LoVo (cell line): Measurements from ENCODE around the gene HSPA12B.
A peak's percentile ranks its signal among the peaks of the same experiment; 100 is the strongest.

Experiments used
- DNase-seq: peaks from one replicate; pipeline ENCODE4 v3.0.0-alpha.2; 2016; ENCODE audit warnings: low spot score

HSPA12B gene

DNA sequence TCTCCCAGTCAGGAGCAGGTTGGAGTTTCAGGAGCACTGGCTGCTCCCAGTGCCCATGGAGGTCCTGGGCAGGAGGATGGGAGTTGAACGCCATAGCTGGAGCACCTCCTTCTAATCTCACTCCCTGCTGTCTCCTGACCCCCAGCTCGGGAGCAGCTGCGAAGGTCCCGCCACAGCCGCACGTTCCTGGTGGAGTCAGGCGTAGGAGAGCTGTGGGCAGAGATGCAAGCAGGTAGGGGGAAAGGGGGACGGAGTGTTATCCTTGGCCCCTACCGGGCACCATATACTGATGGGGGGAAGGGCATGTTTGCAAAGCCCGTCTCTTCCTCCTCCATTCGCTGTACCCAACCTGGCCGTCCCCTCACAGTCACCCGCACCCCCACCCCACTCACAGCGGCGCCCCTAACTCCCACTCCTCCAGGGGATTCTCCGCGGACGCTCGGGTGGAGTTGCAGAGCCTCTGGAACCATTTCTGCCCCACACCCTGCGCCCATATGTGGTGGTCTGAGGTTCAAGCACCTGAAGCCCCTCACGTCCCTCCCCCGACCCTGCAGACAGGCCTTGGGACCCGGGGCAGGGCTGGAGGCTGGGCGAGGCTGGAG lies 16.7 kb downstream of the HSPA12B start:
- no peak for DNase-seq

DNA sequence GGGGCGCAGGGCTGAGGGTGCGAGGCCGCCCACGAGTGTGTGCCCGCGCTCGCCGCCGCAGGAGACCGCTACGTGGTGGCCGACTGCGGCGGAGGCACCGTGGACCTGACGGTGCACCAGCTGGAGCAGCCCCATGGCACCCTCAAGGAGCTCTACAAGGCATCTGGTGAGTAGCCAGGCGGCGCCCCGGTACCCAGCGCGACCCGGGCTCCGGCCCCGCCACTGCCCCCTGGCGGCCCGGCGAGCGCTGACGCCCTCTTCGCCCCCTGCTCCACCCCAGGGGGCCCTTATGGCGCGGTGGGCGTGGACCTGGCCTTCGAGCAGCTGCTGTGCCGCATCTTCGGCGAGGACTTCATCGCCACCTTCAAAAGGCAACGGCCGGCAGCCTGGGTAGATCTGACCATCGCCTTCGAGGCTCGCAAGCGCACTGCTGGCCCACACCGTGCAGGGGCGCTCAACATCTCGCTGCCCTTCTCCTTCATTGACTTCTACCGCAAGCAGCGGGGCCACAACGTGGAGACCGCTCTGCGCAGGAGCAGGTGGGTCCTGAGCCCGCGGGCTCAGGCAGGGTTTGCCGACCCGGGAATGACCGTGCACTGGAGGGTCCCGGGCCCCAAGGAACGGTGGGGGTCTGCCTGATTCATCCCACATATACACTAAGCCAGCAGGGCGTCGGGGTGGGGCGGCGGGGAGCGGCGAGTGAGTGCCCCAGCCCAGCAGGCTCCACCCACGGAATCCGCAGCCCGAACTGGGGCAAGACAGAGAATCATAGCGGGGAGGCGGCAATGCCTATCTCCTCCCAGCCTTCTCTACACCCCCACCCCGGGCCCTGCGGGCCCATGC lies 17.4 kb downstream of the HSPA12B start:
- DNase-seq: no peak

DNA sequence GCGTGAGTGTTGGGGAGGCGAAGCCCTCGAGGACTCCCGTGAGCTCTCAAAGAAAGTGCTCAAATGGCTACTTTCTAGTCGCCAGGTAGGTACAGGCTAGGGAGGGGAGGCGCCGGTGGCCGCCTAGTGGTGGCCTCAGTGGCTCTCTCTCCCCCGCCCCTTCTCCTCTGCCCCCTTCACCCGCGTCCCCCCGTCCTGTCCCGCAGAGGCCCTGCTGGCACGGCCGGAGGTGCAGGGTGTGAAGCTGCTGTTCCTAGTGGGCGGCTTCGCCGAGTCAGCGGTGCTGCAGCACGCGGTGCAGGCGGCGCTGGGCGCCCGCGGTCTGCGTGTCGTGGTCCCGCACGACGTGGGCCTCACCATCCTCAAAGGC lies 18.8 kb downstream of the HSPA12B start:
- no peak for DNase-seq

DNA sequence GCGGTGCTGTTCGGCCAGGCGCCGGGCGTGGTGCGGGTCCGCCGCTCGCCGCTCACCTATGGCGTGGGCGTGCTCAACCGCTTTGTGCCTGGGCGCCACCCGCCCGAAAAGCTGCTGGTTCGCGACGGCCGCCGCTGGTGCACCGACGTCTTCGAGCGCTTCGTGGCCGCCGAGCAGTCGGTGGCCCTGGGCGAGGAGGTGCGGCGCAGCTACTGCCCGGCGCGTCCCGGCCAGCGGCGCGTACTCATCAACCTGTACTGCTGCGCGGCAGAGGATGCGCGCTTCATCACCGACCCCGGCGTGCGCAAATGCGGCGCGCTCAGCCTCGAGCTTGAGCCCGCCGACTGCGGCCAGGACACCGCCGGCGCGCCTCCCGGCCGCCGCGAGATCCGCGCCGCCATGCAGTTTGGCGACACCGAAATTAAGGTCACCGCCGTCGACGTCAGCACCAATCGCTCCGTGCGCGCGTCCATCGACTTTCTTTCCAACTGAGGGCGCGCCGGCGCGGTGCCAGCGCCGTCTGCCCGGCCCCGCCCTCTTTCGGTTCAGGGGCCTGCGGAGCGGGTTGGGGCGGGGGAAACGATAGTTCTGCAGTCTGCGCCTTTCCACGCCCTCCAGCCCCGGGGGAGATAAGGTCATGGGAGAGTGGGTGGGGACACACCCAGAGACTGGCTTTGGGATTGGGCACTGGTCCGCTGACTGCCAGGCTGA lies 19.3 kb downstream of the HSPA12B start:
- no peak for DNase-seq

DNA sequence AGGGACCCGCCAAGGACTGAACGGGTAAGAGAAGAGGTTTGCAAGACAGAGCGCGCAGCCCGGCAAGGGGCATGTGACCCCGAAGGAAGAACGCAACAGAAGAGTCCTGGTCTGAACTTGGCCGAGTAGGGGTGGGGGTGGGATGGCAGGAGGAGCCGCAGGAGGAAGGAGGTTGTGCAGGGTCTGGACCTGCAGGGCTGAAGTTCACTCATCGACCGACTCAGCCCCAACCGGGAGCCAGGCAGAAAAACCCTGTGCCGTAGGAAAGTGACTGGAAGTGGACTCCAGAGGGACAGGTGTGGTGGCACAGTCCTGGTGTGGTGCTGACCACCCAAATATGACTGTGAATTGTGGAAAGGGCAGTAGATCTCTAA lies 19.9 kb downstream of the HSPA12B start:
- DNase-seq: no peak

DNA sequence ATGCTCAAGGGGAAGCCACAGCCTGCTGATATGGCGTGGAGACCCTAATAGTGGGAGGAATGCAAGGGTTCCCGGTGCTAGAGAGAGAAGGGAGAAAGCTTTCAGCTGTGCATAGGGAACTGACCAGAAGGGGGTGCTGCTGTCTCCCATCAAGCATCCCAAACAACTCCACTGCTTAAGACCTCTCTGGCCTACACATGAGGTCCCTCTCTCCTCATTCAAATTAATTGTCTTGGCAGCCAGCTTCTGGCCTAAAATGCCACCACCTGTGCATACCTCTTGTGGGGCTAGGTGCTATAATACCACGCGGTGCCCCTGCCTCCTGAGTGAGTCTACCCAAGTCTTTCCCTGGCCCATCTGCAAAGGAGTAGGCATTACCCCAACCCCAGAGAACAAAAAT lies 20.6 kb downstream of the HSPA12B start:
- DNase-seq: peak; percentile 23

DNA sequence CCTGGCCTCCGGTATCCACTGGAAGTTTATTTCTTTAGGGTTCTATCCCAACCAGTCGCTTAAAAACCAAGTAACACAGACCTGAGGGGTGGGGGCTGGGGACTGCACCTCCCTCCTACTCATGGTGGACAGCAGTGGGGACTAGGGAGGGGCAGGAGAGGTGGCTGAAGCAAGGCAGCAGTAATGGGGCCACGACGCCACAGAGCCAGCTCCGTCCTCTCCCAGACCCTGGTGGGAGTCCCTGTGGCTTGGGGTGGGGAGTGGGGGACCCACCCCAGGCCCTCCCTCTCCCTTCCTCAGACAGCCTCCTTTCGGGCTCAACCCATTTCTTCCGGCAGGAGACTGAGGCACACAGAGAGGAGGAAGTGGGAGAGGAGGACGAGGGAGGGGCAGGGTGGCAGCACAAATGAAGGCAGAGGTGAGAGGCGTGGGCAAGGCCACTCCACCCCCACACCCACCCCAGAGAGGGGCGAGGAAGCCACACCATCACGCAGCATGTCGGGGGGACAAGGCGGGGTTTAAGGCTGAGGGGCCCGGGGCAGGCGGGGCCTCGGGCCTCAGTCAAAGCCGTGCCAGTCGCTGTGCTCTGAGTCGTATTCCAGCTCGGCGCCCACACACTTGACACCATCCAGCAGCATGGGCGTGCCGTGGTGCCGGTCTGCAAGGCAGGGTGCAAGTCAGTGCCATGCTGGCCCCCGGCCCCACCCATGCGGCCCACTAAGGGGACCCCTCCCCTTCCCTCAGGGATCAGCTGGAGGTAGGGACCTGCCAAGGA lies 21.2 kb downstream of the HSPA12B start:
- no peak for DNase-seq

DNA sequence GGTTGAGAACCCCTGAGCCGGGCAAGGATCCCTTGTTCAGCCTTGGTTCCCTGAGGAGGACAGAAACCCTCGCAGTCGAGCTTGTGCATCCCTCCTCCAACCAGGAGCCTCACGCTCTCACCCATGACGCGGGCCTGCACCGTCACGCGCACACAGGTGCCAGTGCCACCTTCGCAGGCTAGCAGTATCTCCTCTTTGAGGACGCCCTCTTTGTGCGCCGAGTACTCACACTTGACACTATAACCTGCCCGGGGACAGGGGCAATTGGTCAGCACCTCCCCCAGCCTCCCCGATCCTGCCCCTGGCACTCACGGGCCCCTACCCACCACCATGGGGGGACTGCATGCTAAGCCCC lies 21.8 kb downstream of the HSPA12B start:
- no peak for DNase-seq

DNA sequence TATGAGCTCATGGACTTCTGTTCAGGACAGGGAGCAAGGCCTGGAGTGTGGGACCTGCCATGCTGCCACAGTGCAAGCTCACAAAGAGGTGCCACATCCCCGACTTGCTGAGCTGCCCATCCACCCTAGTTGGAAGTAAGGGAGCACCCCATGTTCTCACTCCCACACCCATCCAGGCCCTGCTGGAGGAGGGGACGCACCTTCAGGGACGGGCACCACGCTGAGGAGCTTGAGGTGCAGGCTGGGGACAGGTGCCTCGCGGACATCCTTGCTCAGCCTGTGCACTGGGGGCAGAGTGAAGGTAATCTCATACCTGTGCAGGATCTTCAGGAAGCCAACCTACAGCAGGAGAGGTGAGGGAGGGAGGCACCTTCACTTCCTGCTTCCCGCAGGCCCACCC lies 22.8 kb downstream of the HSPA12B start:
- no peak for DNase-seq

DNA sequence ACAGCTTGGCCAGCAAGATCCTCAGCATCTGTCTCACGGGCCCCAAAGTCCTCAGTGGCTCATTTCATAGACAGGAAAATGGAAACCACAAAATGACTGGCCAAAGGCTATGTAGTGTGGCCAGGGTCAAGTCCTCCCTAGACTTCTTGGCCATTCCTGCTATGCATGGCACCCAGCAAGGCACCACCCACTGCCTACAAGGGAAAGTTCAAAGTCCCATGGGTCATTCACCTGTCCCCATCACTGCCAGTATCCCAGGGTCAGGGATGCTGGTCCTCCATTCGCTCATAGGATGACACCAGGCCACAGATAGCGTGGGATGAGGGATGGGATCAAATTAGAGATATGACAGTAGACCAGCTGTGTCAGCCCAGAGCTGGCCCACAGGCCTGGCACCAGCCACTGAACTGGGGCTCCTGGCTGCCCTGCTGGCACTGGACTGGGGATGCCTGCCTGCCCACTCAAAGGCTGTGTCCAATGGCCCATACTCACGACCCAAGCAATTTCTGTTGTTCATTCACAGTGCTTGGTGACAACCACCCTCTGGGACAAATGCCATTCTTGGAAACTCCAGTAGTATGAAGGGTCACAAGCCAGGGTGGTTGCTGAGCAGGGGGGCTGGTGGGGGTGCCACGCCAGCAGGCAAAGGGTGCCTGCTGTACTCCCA lies 23.5 kb downstream of the HSPA12B start:
- DNase-seq: no peak

DNA sequence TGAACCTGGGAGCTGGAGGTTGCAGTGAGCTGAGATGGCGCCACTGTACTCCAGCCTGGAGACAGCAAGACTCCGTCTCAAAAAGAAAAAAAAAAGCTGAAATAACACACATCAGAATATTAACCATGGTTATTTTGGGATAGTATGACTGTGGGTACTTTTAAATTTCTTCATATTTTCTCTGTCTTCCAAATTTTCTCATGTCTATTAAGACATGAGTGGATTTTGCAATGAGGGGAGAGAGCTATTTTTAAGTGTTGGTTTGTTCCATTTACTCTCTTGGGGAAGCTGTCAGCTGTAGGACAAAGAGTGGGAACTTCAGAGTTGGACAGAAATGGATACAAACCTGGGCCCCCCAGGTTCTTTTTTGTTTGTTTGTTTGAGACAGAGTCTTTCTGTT lies 24.8 kb downstream of the HSPA12B start:
- no peak for DNase-seq

DNA sequence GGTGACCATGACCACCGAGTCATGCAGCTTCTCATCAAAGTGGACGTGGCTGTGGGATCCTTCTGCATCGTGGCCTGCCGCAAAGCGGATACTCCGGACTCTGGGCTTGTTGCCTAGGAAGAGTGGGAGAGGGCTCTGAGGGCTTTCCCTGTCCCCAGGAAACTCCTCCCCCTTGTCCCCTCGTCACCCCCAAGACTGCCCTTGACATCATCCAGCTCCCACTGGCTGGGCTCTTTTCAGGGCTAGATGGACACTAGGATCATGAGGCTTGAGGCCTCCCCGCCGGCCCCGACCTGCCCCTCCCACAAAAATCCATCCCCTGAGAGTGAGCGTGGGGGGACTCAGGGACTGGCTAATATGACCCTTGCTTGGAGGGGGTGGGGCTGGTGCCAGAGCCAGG lies 26.1 kb downstream of the HSPA12B start:
- no peak for DNase-seq

DNA sequence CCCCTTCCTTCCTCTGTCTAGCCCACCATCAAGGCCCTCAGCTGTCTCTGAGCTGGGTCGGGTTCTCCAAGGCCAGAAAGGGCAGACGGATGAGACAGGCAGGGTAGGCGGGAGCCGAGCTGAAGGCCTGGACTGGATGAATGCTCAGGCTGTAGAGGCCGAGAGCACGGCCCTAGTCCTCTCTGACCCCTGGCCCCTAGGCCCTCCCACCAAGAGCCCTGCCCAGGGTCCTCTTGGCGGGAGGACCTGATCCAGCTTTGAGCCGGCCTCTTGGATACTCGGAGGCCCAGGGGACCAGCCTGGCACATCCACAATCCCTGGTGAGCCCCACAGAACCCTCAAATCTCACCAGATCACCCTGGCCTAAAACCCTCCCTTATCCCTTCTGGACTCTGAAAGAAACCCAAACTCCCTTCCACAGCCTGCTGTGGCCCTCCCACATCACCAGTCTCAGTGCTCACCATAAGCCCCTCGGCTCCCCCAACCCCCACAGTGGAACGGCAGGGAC lies 26.9 kb downstream of the HSPA12B start:
- DNase-seq: no peak

DNA sequence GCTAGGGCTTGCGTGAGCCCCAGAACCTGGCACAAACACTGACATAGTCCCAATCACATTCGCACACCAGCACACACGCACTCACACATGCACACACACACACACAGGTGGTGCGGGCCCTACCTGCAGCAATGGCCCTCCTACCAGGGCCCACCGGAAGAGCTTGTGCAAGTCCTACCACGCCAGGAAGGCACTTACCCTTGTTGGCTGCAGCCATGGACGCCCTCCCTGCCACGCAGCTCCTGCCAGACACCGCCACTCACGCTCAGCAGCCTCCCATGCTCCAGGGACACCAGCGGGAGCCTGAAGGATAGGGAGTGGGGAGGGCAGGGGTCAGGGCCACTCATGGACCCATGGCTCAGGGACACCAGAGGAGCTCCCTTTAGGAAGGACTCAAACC lies 27.4 kb downstream of the HSPA12B start:
- no peak for DNase-seq

DNA sequence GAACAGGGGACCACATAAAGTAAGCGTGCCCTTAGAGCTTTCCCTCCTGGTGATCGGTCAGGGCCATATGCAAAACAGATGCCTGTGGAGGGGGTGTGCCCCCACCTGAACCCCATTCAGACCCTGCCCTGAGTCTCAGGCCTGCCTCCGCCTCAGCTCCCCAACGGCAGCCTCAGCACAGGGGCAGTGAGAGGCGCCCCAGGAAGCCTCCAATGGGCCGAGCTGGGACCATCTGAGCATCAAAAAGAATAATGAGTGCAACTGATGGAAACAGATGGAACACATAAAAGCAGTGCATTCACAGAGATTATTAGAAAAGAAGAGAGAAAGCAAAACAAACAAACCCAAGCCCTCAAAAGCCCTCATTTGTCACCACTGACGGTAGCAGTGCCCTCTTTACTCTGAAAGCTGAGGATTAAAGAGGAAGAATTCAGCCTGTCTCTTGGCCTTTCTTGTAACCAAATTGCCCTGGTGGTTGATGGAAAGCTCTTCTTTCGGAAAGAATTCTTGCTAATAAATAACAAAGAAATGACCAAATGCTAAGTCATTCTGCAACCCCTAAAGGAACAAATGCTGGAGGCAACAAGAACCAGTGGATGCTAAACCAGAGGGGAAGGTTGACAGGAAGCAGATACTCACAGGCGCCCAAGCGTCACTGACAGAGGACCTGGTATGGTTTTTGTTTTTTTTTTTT lies 28.3 kb downstream of the HSPA12B start:
- no peak for DNase-seq

DNA sequence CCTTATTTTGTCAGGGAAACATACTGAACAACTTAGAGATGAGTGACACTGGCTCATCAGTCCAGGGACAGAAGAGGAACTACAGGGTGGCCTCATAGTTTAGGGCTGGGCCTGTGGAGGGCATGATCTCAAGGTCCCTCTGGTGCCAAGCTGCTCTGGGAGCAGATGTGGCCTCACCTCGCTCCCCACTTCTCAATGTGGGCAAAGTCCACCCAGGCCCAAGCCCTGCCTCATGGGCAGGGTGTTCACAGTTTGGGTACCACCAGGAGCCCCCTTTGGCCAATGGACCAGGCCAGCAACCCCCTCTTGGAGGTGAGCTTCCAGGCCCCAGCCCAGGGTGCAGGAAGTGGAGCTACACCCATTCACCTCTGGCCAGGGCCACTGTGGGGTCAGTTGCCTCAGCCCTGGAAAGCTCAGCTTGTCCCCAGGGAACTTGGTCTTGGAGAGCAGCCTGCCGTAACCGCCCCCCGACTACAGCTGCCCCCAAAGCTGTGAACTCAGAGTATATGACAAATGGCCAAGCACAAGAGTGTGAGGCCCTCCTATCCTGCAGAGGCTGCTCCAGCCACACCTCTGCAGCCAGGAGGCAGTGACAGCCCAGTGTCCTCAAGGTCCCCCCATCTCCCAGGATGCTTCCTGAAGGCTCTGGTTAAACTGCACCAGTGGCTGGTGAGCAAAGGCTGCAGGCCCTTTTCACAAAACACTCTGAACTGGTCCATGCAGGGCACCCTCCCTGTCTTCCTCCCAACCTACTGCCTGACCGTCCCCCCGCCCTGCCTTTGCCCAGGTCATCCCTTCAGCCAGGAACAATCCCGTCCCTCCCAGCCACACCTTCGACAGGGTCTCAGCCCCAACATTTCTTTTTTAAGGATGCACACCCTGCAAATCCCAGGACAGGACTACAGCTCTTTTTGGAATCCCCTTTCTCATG lies 31.5 kb downstream of the HSPA12B start:
- no peak for DNase-seq

DNA sequence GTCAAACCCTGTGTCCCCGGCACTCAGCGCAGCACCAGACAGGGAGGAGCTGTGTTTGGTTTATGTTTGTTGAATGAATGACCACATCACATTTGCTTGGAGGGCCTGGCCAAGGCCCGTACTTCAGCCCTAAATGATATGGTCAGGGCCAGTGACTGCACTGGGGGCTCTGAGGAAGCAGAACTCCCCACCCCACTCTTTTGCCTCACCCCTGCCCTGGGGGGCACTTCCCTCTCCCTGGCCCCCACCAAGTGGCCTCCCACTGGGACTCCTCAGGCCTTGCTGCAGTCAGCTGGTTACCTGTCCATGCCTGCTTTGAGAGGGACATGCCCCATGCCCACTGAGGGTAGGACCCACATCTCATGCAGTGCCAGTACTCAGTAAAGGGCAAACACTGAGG lies 32.2 kb downstream of the HSPA12B start:
- DNase-seq: no peak

DNA sequence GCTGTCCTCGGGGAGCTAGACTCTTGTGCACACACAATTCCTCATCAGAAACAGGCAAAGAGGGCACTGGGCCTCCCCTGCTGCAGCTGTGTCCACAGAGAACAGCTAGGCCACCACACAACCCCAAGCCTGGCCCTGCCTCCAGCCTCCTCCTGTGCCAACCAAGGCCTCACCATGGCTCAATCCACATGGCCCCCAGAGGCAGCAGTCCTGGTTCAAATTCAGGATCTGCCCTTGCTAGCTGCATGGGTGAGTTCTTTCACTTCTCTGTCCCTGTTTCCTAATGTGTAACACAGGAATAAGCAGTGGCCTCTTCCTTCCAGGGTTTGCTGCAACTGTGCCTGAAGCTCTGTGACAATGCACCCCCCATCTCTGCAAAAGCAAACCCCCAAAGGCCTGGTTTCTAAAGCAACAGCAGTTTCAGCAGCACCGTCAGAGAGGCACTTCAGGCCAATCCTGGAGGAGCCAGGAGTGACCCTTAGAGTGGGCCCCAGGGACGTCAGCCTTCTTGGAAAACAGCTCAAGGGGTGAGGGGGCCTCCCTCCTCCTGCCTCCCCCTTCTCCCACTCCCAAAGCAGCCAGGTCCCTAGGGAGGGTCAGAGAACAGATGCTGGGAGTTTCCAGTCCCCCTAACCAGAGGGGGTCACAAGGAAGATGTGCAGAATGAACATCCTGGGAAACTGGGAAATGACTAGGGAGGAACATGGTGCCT lies 32.8 kb downstream of the HSPA12B start:
- DNase-seq: no peak

DNA sequence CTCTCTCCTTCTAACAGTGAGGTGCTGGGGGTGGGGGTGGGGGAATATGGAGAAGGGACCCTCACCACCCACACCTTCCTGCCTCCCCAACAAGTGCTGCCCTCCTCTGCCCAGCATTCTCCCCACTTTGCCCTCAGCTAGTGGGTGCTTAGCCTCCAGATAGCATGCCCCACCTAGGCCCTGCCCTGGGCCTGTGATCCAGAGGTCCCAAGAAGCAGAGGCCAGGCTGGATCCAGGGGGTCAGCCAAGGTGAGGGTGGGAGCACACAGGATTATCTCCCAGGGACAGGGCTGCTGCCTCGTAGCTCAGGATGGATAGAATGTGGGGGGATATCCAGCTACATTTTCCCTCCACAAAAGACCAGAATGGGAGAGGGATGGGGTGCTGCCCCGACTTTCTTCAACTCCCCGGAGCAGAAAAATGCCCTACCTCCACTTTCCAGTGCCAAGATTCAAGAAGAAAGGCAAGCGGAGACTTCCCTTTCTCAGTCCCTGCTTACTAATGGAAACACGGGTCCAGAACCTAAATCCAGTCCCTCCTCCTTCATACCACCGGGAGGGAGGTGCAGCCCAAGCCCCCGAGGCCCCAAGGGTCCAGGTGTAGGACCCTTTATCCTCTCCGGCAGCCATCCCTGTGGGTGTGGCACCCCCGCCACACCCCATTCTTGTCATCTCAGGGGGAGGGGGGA lies 34.1 kb downstream of the HSPA12B start:
- DNase-seq: no peak
